Tibial nerve (tissue), 4 donors: ENCODE results near the gene C11orf71.

Experiments used
- EP300 ChIP-seq, 2 donors: sonication (generic); formaldehyde crosslinking; IDR thresholded peaks; one replicate each; pipeline ENCODE4 v1.6.1; 2017; ENCODE audit warnings: antibody characterized with exemption in 2 of 2, mild to moderate bottlenecking in 1 of 2
- POLR2A ChIP-seq, 2 donors: fragments of 450-650 bp; IDR thresholded peaks; one replicate each; pipeline ENCODE4 v1.6.1; 2017; ENCODE audit warnings: antibody characterized with exemption in 2 of 2, mild to moderate bottlenecking in 2 of 2, moderate library complexity in 2 of 2
- TF ChIP-seq, protein P1 (sequence below), 5 experiments: fragments of 200-600 bp in 3 of 5; fragments of 450-650 bp in 2 of 5; sonication (generic) in 3 of 5; IDR thresholded peaks; one replicate each; pipeline ENCODE4 v1.5.1; 2016 to 2019; ENCODE audit warnings: antibody characterized with exemption in 5 of 5, mild to moderate bottlenecking in 3 of 5, moderate library complexity in 2 of 5

- TF ChIP-seq, protein P1, sequence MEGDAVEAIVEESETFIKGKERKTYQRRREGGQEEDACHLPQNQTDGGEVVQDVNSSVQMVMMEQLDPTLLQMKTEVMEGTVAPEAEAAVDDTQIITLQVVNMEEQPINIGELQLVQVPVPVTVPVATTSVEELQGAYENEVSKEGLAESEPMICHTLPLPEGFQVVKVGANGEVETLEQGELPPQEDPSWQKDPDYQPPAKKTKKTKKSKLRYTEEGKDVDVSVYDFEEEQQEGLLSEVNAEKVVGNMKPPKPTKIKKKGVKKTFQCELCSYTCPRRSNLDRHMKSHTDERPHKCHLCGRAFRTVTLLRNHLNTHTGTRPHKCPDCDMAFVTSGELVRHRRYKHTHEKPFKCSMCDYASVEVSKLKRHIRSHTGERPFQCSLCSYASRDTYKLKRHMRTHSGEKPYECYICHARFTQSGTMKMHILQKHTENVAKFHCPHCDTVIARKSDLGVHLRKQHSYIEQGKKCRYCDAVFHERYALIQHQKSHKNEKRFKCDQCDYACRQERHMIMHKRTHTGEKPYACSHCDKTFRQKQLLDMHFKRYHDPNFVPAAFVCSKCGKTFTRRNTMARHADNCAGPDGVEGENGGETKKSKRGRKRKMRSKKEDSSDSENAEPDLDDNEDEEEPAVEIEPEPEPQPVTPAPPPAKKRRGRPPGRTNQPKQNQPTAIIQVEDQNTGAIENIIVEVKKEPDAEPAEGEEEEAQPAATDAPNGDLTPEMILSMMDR (IDR thresholded peaks at IDR 0.05): no peak
- TF ChIP-seq EP300 (IDR thresholded peaks at IDR 0.05) (no peak), POLR2A (IDR thresholded peaks at IDR 0.05) (no peak)
Measured at GRCh38 chr11:114396916-114397315, 3.4 kb downstream of the C11orf71 start.
